SK-MEL-5 (cell line): ENCODE data around the gene HSPBP1. TPM values are rescaled to one million over a fixed set of nuclear protein-coding genes. Genes with fewer than 3 reads are reported as not detected.
"Not testable (repeated sequence)": the region's sequence is repeated elsewhere in the genome, so short reads cannot be mapped to it uniquely, and the experiment has no call there.

Experiments used
- DNase-seq: peaks from one replicate; pipeline ENCODE4 v3.0.0-alpha.2; 2016; ENCODE audit warnings: low read depth, low spot score
- in situ Hi-C: cut with HindIII; loops from 2 replicates; pipeline ENCODE4 v1.10.0; 2016; ENCODE audit warnings: low sequenced_read_pairs, high pct_unique_total_duplicates, low pct_unique_long_range_greater_than_20kb
- polyA plus RNA-seq, 2 experiments: library from polyadenylated mRNA; depleted of rRNA; stranded (reverse); fragments of >200 nt; gene quantifications; 2 replicates each; pipeline ENCODE4 v1.2.3, GENCODE V29; 2015
- total RNA-seq: library from RNA; depleted of rRNA; stranded (reverse); fragments of >200 nt; shearing (Covaris generic); gene quantifications from 2 replicates; pipeline ENCODE4 v1.2.3, GENCODE V29; 2014; rRNA removed

The HSPBP1 gene, protein sequence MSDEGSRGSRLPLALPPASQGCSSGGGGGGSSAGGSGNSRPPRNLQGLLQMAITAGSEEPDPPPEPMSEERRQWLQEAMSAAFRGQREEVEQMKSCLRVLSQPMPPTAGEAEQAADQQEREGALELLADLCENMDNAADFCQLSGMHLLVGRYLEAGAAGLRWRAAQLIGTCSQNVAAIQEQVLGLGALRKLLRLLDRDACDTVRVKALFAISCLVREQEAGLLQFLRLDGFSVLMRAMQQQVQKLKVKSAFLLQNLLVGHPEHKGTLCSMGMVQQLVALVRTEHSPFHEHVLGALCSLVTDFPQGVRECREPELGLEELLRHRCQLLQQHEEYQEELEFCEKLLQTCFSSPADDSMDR
- total RNA-seq, result 33.7 and 39.7 TPM in 2 replicates
- 69.4 and 76.5 TPM in 2 replicates for polyA plus RNA-seq (2015; cell fraction: cytosol; rRNA removed)
- 12.1 and 21.1 TPM in 2 replicates for polyA plus RNA-seq (2015; cell fraction: nucleus; rRNA removed)

DNA sequence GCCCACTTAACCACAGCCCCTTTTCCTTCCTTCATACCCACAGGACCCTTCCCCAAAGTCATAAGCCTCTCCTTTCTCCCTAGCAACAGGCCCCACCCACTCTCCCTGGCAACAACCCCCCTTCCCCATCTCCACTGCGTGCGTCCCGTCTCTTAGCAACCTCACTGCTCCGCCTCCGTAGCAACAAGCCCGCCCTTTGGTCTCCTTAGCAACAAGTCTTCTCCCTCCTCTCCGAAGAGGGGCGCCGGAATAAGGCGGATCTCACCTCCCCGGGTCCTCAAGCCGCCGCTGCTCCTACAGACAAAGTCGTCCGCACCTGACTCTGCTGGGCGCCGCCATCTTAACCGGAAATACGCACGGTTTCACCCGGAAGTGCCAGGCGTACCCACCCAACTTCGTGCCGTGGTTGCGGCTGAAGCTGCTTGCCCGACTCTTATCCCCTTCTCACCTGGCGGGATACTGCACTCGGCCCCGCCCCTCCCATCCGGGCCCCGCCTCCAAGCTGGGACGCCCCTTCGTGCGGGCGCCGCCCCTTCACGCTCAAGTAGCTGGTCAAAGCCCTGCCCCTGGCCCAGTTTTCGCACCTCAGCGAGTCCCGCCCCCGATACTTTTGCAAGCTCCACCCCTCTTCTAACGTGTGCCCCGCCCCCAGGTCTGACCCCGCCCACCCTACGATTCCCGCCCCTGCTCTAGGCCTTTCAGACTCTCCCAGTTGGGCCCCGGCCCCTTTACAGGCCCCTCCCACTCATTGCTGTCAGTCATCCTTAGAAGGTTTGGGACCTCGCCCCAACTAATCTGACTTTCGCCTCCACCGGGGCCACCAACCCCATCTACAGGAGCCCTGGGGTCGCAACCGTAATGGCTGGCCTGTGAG, at the start of gene HSPBP1:
HSPBP1 (minus strand) TSS at position 341 of the 874 bp plus-strand sequence. CDS start 502 bp downstream, outside the sequence.
- DNase-seq, result peak; percentile 94
- in situ Hi-C loops, result no loop called here

- in situ Hi-C loops, result not testable (repeated sequence)
Measured at GRCh38 chr19:55328774-55329318, 48.9 kb upstream of the HSPBP1 start.

GRCh38 chr19:55325172-55325571, 45.3 kb upstream of the HSPBP1 start, which contains the start of gene TMEM150B:
Gene TMEM150B (minus strand): TSS chr19:55325341. CDS start chr19:55321036, 4,305 bp downstream.
- in situ Hi-C loops, result no loop called here
- no peak for DNase-seq

More at GRCh38 chr19:55328774-55329318, 48.9 kb upstream of the HSPBP1 start:
- DNase-seq, result peak; percentile 75

DNA sequence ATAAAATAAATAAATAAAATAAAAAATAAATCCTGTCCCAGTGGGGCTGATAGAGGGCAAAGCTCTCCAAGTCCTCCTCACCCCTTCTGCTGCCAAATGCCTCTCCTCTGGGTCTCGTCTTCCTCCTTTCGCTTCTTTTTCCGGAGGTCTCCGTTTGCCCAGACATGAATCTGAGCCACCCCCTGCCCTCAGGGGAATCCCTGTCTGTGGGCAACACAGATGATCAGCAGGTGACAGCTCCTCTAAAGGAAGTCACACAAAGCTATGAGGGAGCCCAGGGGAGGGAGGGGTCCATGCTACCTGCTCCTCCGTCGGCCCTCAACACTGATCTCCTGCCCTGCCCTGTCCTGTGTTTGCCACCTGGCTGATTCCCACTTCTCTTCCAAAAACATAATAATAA, 44.8 kb upstream of the HSPBP1 start:
- no peak for DNase-seq

GRCh38 chr19:55322204-55322885, 42.4 kb upstream of the HSPBP1 start:
- no peak for DNase-seq
- in situ Hi-C loops, result no loop called here

More for the DNA sequence above, 44.8 kb upstream of the HSPBP1 start:
- in situ Hi-C loops, result no loop called here

DNA sequence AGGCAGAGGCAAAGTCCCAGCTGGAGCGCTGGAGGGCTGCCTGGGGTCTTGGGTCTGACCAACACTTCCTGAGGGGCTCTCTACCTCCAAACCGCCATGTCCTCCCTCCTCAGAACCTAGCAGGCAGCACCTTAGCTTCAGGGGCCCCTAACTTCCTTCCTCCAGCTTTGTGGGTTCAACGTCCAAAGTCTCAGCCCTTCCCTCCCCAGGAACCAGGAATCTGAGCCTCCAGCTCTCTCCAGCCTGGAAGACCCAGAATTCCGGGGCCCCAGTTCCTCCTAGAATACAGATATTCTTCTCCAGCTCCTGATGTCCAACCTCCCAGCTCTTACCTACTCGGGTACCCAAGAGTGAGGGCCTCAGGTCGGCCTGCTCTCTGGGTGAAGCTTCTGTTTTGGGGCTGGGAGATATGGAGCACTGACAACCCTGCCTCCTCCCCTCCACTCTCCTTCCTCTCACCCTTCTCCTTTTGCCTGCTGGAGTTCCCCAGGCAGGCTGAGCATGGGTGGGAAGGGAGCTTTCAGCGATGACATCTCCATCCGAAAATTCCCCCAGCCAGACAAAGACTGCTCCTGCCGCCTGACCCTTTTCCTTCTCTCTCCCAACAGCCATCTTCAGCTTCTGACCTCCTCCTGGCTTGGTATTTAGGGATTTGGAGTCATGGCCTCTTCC, 41.7 kb upstream of the HSPBP1 start:
- DNase-seq, result no peak
- in situ Hi-C loops, result no loop called here

- no peak for DNase-seq
- in situ Hi-C loops, result no loop called here
Measured at GRCh38 chr19:55320844-55321419, 41.0 kb upstream of the HSPBP1 start.

DNA sequence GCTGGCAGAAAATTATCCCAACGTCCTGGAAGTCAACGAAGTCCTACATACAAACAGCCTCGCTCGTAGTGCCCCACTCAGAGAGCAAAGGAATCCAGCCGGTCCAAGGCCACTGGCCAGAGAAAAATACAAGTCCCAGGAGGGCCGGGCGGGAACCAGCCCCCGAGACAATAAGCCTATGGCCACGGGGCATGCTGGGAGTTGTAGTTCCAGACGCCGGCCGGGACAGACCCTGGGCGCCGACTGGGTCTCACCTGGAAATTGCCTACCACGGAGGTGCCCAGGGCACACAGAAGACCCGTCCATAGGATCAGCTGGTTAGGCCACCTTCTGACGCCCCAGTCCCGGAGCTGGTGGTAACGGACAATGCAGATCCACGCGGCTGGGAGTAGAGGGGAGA, 39.9 kb upstream of the HSPBP1 start:
- DNase-seq, result peak; percentile 65
- in situ Hi-C loops, result no loop called here

GRCh38 chr19:55316646-55317045, 36.7 kb upstream of the HSPBP1 start:
- in situ Hi-C loops, result no loop called here
- DNase-seq, result no peak

GRCh38 chr19:55315956-55316525, 36.1 kb upstream of the HSPBP1 start:
- in situ Hi-C loops, result no loop called here
- DNase-seq, result no peak

DNA sequence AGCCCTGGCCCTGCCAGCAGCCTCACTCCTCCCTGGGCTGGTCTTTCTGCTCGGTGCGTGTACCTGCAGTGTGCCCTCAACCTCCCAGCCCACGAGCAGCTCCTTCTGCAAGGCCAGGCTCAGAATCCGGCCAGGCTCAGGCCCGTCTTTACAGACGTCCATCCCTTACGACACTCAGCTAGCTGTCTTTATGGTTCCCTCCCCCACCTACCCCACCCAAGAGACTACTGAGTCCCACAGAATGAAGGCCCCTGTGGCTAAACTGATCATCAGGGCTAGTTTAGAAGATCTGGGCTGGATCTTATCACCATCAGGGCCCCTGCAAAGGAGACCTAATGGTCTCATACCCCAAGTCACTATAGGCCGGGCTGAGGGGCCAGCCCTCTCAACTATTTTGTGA, 34.5 kb upstream of the HSPBP1 start:
- in situ Hi-C loops, result no loop called here
- DNase-seq, result no peak

DNA sequence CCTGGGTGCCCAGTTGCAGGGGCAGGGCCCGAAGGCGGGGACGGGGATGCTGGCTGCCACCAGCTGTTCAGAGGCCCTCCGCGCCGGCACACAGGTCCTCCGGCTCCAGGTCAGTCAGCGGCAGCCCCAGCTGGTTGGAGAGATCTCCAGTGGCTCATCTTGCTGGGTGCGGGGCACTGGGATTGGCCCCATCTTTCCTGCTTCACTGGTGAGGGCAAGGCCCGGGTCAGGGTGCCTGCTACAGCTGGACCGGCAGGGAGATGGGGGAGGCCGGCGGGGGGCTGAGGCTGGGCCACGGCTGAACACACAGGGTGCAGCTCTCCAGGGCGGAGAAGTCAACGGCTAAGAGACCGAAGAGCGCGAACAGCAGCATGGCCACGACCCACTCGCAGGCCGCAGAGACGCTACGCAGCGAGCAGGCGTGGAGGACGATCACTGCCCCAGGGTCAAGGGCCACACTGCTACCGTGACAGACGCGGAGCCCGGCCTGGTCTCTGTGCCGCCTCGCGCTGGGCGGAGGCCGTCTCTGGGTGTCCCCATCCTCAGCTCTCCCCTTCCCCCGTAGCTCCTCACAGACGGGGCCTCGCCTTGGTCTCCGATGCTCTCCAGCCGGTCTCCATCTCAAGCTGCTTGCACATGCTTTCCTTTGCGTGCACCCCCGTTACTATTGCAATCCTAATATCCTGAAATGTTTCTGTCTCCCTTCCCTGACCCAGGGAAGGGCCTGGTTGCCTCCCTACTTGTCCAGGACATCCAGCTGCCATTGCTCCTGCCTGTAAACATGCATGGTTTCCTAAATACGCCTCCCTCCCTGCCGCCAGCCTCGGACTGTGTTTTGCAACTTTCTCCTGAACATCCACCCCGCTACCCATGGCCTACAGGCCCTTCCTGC, 33.0 kb upstream of the HSPBP1 start:
- in situ Hi-C loops, result no loop called here

GRCh38 chr19:55311797-55312196, 31.9 kb upstream of the HSPBP1 start:
- DNase-seq, result no peak
- in situ Hi-C loops, result no loop called here

More for the DNA sequence above, 33.0 kb upstream of the HSPBP1 start:
- no peak for DNase-seq

GRCh38 chr19:55311397-55311796, 31.5 kb upstream of the HSPBP1 start:
- in situ Hi-C loops, result no loop called here
- no peak for DNase-seq

DNA sequence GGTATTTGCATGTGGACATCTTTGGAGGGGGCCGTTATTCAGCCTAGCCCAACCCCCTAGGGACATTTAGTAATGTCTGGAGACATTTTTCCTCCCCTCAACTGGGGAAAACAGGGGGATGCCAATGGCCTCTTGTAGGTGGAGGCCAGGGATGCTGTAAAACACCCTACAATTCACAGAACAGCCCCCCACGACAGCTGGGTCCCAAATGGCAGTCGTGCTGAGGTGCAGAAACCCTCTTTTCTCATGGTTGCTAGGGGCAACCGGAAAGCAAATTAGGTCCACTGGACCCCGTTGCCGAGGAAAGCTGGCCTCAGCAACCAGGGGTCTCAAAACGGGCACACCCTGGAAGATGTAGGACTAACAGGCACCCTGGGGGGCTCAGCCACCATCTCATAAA, 30.6 kb upstream of the HSPBP1 start:
- in situ Hi-C loops, result no loop called here
- no peak for DNase-seq
